WTC11 (cell line): Measurements from ENCODE around the gene LDLRAD4.

Experiments
- FOXP1 ChIP-seq: sonication (generic); formaldehyde crosslinking; IDR thresholded peaks from 2 replicates; pipeline ENCODE4 v1.8.0; 2022; ENCODE audit warnings: missing genetic modification reagents, mild to moderate bottlenecking, moderate library complexity, borderline replicate concordance
- OVOL2 ChIP-seq: fragments of 250-450 bp; sonication (Bioruptor Pico); IDR thresholded peaks from 2 replicates; pipeline ENCODE4 v1.9.0; 2021; ENCODE audit warnings: mild to moderate bottlenecking, borderline replicate concordance
- SP1 ChIP-seq: sonication (generic); formaldehyde crosslinking; conservative IDR thresholded peaks from 2 replicates; pipeline ENCODE4 v1.8.1; 2022; ENCODE audit warnings: missing genetic modification reagents
- ZNF219 ChIP-seq: sonication (generic); formaldehyde crosslinking; IDR thresholded peaks from 2 replicates; pipeline ENCODE4 v1.8.0; 2023; ENCODE audit warnings: missing genetic modification reagents, mild to moderate bottlenecking, borderline replicate concordance
- ZNF423 ChIP-seq: fragments of 250-450 bp; sonication (Bioruptor Pico); IDR thresholded peaks from 2 replicates; pipeline ENCODE4 v2.1.2; 2022; ENCODE audit warnings: mild to moderate bottlenecking, moderate library complexity
- TF ChIP-seq, protein P1 (sequence below): fragments of 200-600 bp; IDR thresholded peaks from 2 replicates; pipeline ENCODE4 v1.8.0; 2022; ENCODE audit warnings: antibody characterized with exemption
- TF ChIP-seq, protein P2 (sequence below): sonication (generic); formaldehyde crosslinking; IDR thresholded peaks from 2 replicates; pipeline ENCODE4 v1.8.0; 2022; ENCODE audit warnings: mild to moderate bottlenecking, missing genetic modification reagents
- TF ChIP-seq, protein P3 (sequence below): sonication (generic); formaldehyde crosslinking; IDR thresholded peaks from 2 replicates; pipeline ENCODE4 v1.8.0; 2023; ENCODE audit warnings: mild to moderate bottlenecking, missing genetic modification reagents
- TF ChIP-seq, protein P4 (sequence below): sonication (generic); formaldehyde crosslinking; IDR thresholded peaks from 2 replicates; pipeline ENCODE4 v1.8.1; 2023; ENCODE audit warnings: mild to moderate bottlenecking, missing genetic modification reagents, moderate library complexity
- TF ChIP-seq, protein P5 (sequence below): fragments of 250-450 bp; sonication (Bioruptor Pico); IDR thresholded peaks from 2 replicates; pipeline ENCODE4 v1.9.0; 2021; ENCODE audit warnings: moderate library complexity, mild to moderate bottlenecking, inconsistent platforms, borderline replicate concordance

DNA sequence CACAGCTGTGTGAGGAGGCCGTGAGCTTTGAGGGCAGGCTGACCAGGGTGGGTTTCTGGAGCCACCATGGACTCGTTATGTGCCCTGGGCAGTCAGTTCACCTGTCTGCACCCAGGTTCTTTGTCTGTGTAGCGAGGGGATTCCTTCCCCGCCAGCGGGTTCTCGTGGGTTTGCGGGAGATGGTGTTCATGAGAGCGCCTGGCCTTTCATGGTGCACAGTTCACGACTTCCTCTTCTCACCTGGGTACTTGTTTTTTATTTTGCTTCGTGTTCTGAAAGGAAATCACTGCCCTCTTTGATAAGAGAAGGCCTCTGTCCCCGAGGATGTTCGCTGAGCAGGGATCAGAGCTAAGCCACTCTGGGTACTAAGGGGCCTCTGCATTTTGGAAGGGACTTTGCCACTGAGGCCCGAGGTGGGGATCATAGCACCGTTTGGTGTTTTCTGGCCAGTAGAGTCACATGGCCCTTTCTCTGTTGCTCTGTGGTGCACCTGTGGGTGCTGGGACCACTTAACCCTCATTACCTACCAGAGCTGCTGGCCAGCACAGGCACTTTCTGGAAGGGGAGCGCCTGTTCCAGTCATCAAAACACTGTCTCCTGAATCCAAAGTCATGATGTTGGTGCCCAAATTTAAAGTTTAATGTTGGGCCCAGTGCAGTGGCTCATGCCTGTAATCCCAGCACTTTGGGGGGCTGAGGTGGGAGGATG is 78.5 kb downstream of the LDLRAD4 start:
- TF ChIP-seq, protein P1, sequence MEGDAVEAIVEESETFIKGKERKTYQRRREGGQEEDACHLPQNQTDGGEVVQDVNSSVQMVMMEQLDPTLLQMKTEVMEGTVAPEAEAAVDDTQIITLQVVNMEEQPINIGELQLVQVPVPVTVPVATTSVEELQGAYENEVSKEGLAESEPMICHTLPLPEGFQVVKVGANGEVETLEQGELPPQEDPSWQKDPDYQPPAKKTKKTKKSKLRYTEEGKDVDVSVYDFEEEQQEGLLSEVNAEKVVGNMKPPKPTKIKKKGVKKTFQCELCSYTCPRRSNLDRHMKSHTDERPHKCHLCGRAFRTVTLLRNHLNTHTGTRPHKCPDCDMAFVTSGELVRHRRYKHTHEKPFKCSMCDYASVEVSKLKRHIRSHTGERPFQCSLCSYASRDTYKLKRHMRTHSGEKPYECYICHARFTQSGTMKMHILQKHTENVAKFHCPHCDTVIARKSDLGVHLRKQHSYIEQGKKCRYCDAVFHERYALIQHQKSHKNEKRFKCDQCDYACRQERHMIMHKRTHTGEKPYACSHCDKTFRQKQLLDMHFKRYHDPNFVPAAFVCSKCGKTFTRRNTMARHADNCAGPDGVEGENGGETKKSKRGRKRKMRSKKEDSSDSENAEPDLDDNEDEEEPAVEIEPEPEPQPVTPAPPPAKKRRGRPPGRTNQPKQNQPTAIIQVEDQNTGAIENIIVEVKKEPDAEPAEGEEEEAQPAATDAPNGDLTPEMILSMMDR = no peak
- TF ChIP-seq, protein P2, sequence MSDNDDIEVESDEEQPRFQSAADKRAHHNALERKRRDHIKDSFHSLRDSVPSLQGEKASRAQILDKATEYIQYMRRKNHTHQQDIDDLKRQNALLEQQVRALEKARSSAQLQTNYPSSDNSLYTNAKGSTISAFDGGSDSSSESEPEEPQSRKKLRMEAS (CRISPR knock-in tag) = no peak
- TF ChIP-seq SP1 (CRISPR knock-in tag) (no peak), ZNF423 (CRISPR knock-in tag) (no peak), ZNF219 (no peak), OVOL2 (CRISPR knock-in tag) (no peak), FOXP1 (CRISPR knock-in tag) (no peak)
- TF ChIP-seq, protein P3, sequence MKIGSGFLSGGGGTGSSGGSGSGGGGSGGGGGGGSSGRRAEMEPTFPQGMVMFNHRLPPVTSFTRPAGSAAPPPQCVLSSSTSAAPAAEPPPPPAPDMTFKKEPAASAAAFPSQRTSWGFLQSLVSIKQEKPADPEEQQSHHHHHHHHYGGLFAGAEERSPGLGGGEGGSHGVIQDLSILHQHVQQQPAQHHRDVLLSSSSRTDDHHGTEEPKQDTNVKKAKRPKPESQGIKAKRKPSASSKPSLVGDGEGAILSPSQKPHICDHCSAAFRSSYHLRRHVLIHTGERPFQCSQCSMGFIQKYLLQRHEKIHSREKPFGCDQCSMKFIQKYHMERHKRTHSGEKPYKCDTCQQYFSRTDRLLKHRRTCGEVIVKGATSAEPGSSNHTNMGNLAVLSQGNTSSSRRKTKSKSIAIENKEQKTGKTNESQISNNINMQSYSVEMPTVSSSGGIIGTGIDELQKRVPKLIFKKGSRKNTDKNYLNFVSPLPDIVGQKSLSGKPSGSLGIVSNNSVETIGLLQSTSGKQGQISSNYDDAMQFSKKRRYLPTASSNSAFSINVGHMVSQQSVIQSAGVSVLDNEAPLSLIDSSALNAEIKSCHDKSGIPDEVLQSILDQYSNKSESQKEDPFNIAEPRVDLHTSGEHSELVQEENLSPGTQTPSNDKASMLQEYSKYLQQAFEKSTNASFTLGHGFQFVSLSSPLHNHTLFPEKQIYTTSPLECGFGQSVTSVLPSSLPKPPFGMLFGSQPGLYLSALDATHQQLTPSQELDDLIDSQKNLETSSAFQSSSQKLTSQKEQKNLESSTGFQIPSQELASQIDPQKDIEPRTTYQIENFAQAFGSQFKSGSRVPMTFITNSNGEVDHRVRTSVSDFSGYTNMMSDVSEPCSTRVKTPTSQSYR (CRISPR knock-in tag) = no peak
- TF ChIP-seq, protein P4, sequence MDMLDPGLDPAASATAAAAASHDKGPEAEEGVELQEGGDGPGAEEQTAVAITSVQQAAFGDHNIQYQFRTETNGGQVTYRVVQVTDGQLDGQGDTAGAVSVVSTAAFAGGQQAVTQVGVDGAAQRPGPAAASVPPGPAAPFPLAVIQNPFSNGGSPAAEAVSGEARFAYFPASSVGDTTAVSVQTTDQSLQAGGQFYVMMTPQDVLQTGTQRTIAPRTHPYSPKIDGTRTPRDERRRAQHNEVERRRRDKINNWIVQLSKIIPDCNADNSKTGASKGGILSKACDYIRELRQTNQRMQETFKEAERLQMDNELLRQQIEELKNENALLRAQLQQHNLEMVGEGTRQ (CRISPR knock-in tag) = no peak
- TF ChIP-seq, protein P5, sequence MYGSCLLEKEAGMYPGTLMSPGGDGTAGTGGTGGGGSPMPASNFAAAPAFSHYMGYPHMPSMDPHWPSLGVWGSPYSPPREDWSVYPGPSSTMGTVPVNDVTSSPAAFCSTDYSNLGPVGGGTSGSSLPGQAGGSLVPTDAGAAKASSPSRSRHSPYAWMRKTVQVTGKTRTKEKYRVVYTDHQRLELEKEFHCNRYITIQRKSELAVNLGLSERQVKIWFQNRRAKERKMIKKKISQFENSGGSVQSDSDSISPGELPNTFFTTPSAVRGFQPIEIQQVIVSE (CRISPR knock-in tag) = no peak
